HepG2 (cell line): ENCODE results near the gene NAT9. TPM values are rescaled to one million over a fixed set of nuclear protein-coding genes. Genes with fewer than 3 reads are reported as not detected.

Experiments used
- ATAC-seq: fragments of 200-7000 bp; cut with Tn5 transposase; 3 replicates; pipeline ENCODE4 v1.9.1; 2020; ENCODE audit warnings: mild to moderate bottlenecking, moderate library complexity
- BruUV-seq: library from RNA; stranded (reverse); fragments of 400-500 nt; replicated peaks from 2 replicates; lab custom pipeline; 2021; lab: Mats Ljungman, UMichigan
- CTCF ChIA-PET: fragments of 300-600 bp; formaldehyde crosslinking; extraction: SDS; loops from one replicate; lab custom pipeline; 2021; ENCODE audit warnings: low total read pairs, inconsistent platforms, low intra/inter-chr PET ratio; lab: Yijun Ruan, JAX
- POLR2A ChIA-PET: fragments of 350-600 bp; sonication (Branson Sonifier 250); formaldehyde crosslinking; loops from one replicate; lab custom pipeline; 2020; ENCODE audit warnings: antibody characterized with exemption, inconsistent platforms; lab: Yijun Ruan, JAX
- DNase-seq: peaks from one replicate; pipeline ENCODE4 v3.0.0-alpha.2; 2015; ENCODE audit warnings: low spot score
- FAIRE-seq: peaks from 3 replicates; lab custom pipeline; 2011; peaks lifted over from hg19 to GRCh38; lab: Jason Lieb, UNC
- H2AFZ ChIP-seq: one replicate; pipeline ENCODE4 v1.6.1; 2011; ENCODE audit warnings: low read length, inconsistent platforms
- H3K27ac ChIP-seq: fragments of 300-600 bp; 3 replicates; pipeline ENCODE4 v1.8.0; 2011; ENCODE audit warnings: mixed run types, mild to moderate bottlenecking, mixed read lengths, low read length, inconsistent platforms; ENCODE audit not compliant: insufficient read depth; ENCODE audit errors: extremely low read length
- H3K27me3 ChIP-seq, 2 experiments: fragments of 200-600 bp in 1 of 2; 2 replicates in 1 of 2; 3 replicates in 1 of 2; pipeline versions ENCODE4 v1.6.0 to v1.8.0; 2011; ENCODE audit warnings: low read length in 2 of 2, mild to moderate bottlenecking in 2 of 2, moderate library complexity in 2 of 2, inconsistent platforms in 1 of 2; ENCODE audit not compliant: insufficient read depth in 2 of 2, control insufficient read depth in 1 of 2
- H3K36me3 ChIP-seq, 2 experiments: fragments of 200-600 bp in 1 of 2; replicated peaks in 1 of 2; 2 replicates in 1 of 2; 3 replicates in 1 of 2; pipeline versions ENCODE4 v1.5.1 to v1.8.0; 2011; ENCODE audit warnings: low read length in 2 of 2, inconsistent platforms in 1 of 2; ENCODE audit not compliant: insufficient read depth in 2 of 2, control insufficient read depth in 1 of 2
- H3K4me1 ChIP-seq: 2 replicates; pipeline ENCODE4 v1.5.1; 2012; ENCODE audit warnings: low read length, inconsistent platforms; ENCODE audit not compliant: insufficient read depth
- H3K4me2 ChIP-seq: 2 replicates; pipeline ENCODE4 v1.6.0; 2011; ENCODE audit warnings: low read depth, low read length, inconsistent platforms
- H3K4me3 ChIP-seq, 3 experiments: fragments of 200-600 bp in 1 of 3; sonication (generic), shearing (Covaris generic) in 1 of 3; replicated peaks in 1 of 3; 2 replicates each; pipeline ENCODE4 v1.5.1; 2011 to 2016; ENCODE audit warnings: low read length in 3 of 3, inconsistent platforms in 2 of 3, low read depth in 2 of 3, mild to moderate bottlenecking in 2 of 3, control low read depth in 1 of 3, mixed read lengths in 1 of 3; ENCODE audit not compliant: insufficient read depth in 1 of 3
- H3K79me2 ChIP-seq: one replicate; pipeline ENCODE4 v1.6.1; 2011; ENCODE audit warnings: low read length, inconsistent platforms; ENCODE audit not compliant: insufficient read depth
- H3K9ac ChIP-seq: 2 replicates; pipeline ENCODE4 v1.6.0; 2011; ENCODE audit warnings: mild to moderate bottlenecking, low read depth, low read length, inconsistent platforms; ENCODE audit not compliant: insufficient read depth
- H3K9me3 ChIP-seq: 2 replicates; pipeline ENCODE4 v1.5.1; 2012; ENCODE audit warnings: mild to moderate bottlenecking, low read length
- H4K20me1 ChIP-seq: 2 replicates; pipeline ENCODE4 v1.6.0; 2011; ENCODE audit warnings: inconsistent platforms, mild to moderate bottlenecking, low read length, moderate library complexity; ENCODE audit not compliant: insufficient read depth
- CEBPB ChIP-seq: IDR thresholded peaks from 2 replicates; pipeline ENCODE4 v1.6.1; 2011; ENCODE audit warnings: low read depth, low read length, improper control_type of control experiment, borderline replicate concordance
- JUNB ChIP-seq: sonication (generic); formaldehyde crosslinking; IDR thresholded peaks from 2 replicates; pipeline ENCODE4 v1.8.0; 2022; ENCODE audit warnings: missing genetic modification reagents, mild to moderate bottlenecking, borderline replicate concordance
- RBM22 ChIP-seq: fragments of 200-400 bp; formaldehyde crosslinking; optimal IDR thresholded peaks from 2 replicates; pipeline ENCODE3; 2017; ENCODE audit warnings: mild to moderate bottlenecking, low read length, moderate library complexity
- ZNF432 ChIP-seq: sonication (generic); formaldehyde crosslinking; IDR thresholded peaks from 2 replicates; pipeline ENCODE4 v1.5.0; 2020; ENCODE audit warnings: missing genetic modification reagents, mild to moderate bottlenecking, borderline replicate concordance
- WGBS: methylation state at CpG from one replicate; pipeline ENCODE4 v1.1.6; 2017; ENCODE audit warnings: low lambda C conversion rate; 5-methylcytosine and 5-hydroxymethylcytosine counted together
- in situ Hi-C: cut with HindIII; loops from 2 replicates; pipeline ENCODE4 v1.10.0; 2017; ENCODE audit warnings: low pct_unique_long_range_greater_than_20kb; ENCODE audit not compliant: extremely low pct_ligation_motif_present
- intact Hi-C: fragments of 100-400 bp; cut with micrococcal nuclease; formaldehyde crosslinking; loops from one replicate; pipeline ENCODE4 v1.10.0; 2022; ENCODE audit not compliant: unreplicated experiment
- polyA plus RNA-seq, 8 experiments: library from polyadenylated mRNA; depleted of rRNA in 3 of 8; stranded (reverse) in 7 of 8; unstranded in 1 of 8; fragments of >200 nt; fragmentation: Illumina TruSeq in 4 of 8; extraction: Trizol in 4 of 8; gene quantifications; 2 replicates each; pipeline versions ENCODE4 v1.2.1 to v1.2.3, GENCODE V29; 2011 to 2016; ENCODE audit warnings: low read depth in 4 of 8, missing spikeins in 1 of 8, mixed read lengths in 1 of 8; ENCODE audit not compliant: insufficient read depth in 1 of 8
- total RNA-seq, 5 experiments: library from RNA; depleted of rRNA; stranded (reverse); fragments of >200 nt; fragmentation: Illumina TruSeq; extraction: Trizol; gene quantifications; 2 replicates each; pipeline ENCODE4 v1.2.3, GENCODE V29; 2016; ENCODE audit warnings: low read depth in 1 of 5
- TF ChIP-seq, protein P1 (sequence below): sonication (generic); formaldehyde crosslinking; IDR thresholded peaks from 2 replicates; pipeline ENCODE4 v1.4.0; 2020; ENCODE audit warnings: missing genetic modification reagents
- TF ChIP-seq, protein P2 (sequence below): sonication (generic); formaldehyde crosslinking; IDR thresholded peaks from 2 replicates; pipeline ENCODE4 v1.5.0; 2020; ENCODE audit warnings: missing genetic modification reagents
- TF ChIP-seq, protein P3 (sequence below), 2 experiments: fragments of 450-650 bp in 1 of 2; sonication (generic) in 1 of 2; formaldehyde crosslinking; IDR thresholded peaks; 2 replicates each; pipeline versions ENCODE4 v1.5.0 to v1.8.0; 2020 to 2022; ENCODE audit warnings: mild to moderate bottlenecking in 1 of 2, missing genetic modification reagents in 1 of 2

The NAT9 gene
- total and polyA plus RNA-seq, 2 of the 13 experiments (the other 11 are each of a cell fraction or from before 2014, with no cell fraction given) = 39.7 to 44.2 TPM

DNA sequence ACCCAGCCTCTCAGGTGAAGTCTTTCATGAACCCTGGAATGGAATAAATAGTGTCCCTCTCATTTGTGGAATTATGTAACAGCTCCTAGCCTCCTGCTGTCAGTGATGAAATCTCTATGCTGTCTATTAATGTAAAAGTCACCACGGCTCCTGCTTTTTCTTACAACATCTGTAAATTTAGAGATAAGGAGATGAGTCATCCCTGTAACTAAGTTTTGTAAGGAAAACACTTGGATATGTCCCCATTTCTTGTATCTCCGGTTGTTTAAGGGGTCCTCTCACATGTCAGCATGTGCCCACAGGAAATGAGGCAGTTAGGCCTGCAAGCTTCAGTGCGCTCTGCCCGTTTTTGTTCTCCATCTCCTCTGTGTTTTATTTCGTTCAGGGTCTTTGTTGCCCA lies 2.8 kb upstream of the NAT9 start:
- intact Hi-C loops = no loop called here
- H2AFZ ChIP-seq = no peak overlapping the region
- no peak overlapping the region for H3K9ac ChIP-seq
- H3K4me3 ChIP-seq = no peak overlapping the region
- TF ChIP-seq JUNB (no peak), RBM22 (no peak), CEBPB (peak; percentile 14; the same call in 1 of the 2 replicates), ZNF432 (CRISPR knock-in tag) (no peak)
- TF ChIP-seq, protein P1, sequence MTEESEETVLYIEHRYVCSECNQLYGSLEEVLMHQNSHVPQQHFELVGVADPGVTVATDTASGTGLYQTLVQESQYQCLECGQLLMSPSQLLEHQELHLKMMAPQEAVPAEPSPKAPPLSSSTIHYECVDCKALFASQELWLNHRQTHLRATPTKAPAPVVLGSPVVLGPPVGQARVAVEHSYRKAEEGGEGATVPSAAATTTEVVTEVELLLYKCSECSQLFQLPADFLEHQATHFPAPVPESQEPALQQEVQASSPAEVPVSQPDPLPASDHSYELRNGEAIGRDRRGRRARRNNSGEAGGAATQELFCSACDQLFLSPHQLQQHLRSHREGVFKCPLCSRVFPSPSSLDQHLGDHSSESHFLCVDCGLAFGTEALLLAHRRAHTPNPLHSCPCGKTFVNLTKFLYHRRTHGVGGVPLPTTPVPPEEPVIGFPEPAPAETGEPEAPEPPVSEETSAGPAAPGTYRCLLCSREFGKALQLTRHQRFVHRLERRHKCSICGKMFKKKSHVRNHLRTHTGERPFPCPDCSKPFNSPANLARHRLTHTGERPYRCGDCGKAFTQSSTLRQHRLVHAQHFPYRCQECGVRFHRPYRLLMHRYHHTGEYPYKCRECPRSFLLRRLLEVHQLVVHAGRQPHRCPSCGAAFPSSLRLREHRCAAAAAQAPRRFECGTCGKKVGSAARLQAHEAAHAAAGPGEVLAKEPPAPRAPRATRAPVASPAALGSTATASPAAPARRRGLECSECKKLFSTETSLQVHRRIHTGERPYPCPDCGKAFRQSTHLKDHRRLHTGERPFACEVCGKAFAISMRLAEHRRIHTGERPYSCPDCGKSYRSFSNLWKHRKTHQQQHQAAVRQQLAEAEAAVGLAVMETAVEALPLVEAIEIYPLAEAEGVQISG (CRISPR knock-in tag) = no peak
- TF ChIP-seq, protein P2, sequence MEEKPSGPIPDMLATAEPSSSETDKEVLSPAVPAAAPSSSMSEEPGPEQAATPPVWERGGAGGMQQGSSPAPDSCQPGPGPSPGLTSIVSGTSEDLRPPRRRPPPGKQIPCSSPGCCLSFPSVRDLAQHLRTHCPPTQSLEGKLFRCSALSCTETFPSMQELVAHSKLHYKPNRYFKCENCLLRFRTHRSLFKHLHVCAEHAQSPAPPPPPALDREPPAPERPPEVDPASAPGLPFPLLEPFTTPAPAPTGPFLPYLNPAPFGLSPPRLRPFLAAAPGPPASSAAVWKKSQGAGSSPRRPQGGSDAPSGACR (CRISPR knock-in tag) = no peak
- TF ChIP-seq, protein P3, sequence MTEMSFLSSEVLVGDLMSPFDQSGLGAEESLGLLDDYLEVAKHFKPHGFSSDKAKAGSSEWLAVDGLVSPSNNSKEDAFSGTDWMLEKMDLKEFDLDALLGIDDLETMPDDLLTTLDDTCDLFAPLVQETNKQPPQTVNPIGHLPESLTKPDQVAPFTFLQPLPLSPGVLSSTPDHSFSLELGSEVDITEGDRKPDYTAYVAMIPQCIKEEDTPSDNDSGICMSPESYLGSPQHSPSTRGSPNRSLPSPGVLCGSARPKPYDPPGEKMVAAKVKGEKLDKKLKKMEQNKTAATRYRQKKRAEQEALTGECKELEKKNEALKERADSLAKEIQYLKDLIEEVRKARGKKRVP (CRISPR knock-in tag; IDR thresholded peaks at IDR 0.05) = no peak
- no peaks in the 10 kb centered on the region; a peak in 1 of 5 replicates for H3K36me3 ChIP-seq
- ChIA-PET POLR2A (interaction anchor here (0.6 to 29.3 kb wide), 3 partner anchors 9 to 43 kb away, joined by 3 to 1459 read pairs (median 4); partner anchors contain the start of gene NHERF1), CTCF (interaction anchor here (5.7 kb wide), 1 partner anchor 34 kb away, joined by 103 read pairs; no protein-coding TSS in a partner anchor)
- H3K4me1 ChIP-seq = peaks cover 30% of the 10 kb centered on the region
- no peak for FAIRE-seq
- ATAC-seq = no peak
- BruUV-seq = no TSS peak
- DNase-seq = no peak
- in situ Hi-C loops = no loop called here
- H3K27me3 ChIP-seq = no peaks in the 10 kb centered on the region; a peak in 1 of 5 replicates
- peaks cover 20% of the 10 kb centered on the region for H3K79me2 ChIP-seq
- no peak overlapping the region for H3K4me2 ChIP-seq
- 66% methylated on average over 5 of the region's 5 CpGs for WGBS
- no peaks in the 10 kb centered on the region for H3K9me3 ChIP-seq
- H3K27ac ChIP-seq = no peak overlapping the region
- H4K20me1 ChIP-seq = no peaks in the 10 kb centered on the region
